Measurements from ENCODE around the gene SLC29A1.

The SLC29A1 gene

GRCh38 chr6:44271406-44271723, 48.0 kb downstream of the SLC29A1 start:
- TF ChIP-seq ZNF70 (CRISPR knock-in tag; IDR thresholded peaks at IDR 0.05) (no peak), TSHZ2 (CRISPR knock-in tag; IDR thresholded peaks at IDR 0.05) (no peak), ZNF565 (CRISPR knock-in tag; conservative IDR thresholded peaks at IDR 0.05; ENCODE audit: low read depth) (no peak), CSDC2 (CRISPR knock-in tag; IDR thresholded peaks at IDR 0.05) (no peak), PATZ1 (CRISPR knock-in tag; IDR thresholded peaks at IDR 0.05; ENCODE audit: borderline replicate concordance) (no peak), ESRRG (CRISPR knock-in tag; IDR thresholded peaks at IDR 0.05) (no peak), RARB (CRISPR knock-in tag; IDR thresholded peaks at IDR 0.05) (no peak), GLIS3 (CRISPR knock-in tag; IDR thresholded peaks at IDR 0.05) (no peak), ZC3H10 (CRISPR knock-in tag; IDR thresholded peaks at IDR 0.05) (no peak), ZNF8 (CRISPR knock-in tag; IDR thresholded peaks at IDR 0.05) (no peak), ZFP3 (CRISPR knock-in tag; IDR thresholded peaks at IDR 0.05) (no peak)
- no peak for ATAC-seq

GRCh38 chr6:44271914-44272313, 48.5 kb downstream of the SLC29A1 start:
- ATAC-seq: no peak

More at GRCh38 chr6:44271914-44272313, 48.5 kb downstream of the SLC29A1 start:
- no peak for TF ChIP-seq PPARA (CRISPR knock-in tag; IDR thresholded peaks at IDR 0.05; ENCODE audit: borderline replicate concordance)
- no peak for TF ChIP-seq ZFP3 (CRISPR knock-in tag; IDR thresholded peaks at IDR 0.05)
- TF ChIP-seq SNAI2 (CRISPR knock-in tag; IDR thresholded peaks at IDR 0.05): no peak
- TF ChIP-seq BACH2 (CRISPR knock-in tag; IDR thresholded peaks at IDR 0.05; ENCODE audit: borderline replicate concordance): no peak
- TF ChIP-seq ZNF70 (CRISPR knock-in tag; IDR thresholded peaks at IDR 0.05): no peak
- no peak for TF ChIP-seq CREB5 (CRISPR knock-in tag; IDR thresholded peaks at IDR 0.05; ENCODE audit: low read depth)
- no peak for TF ChIP-seq ARNTL (CRISPR knock-in tag; IDR thresholded peaks at IDR 0.05; ENCODE audit: borderline replicate concordance, low read depth)
- TF ChIP-seq RARB (CRISPR knock-in tag; IDR thresholded peaks at IDR 0.05): no peak
- TF ChIP-seq CSRNP3 (CRISPR knock-in tag; IDR thresholded peaks at IDR 0.05): no peak
- no peak for TF ChIP-seq OSR1 (CRISPR knock-in tag; IDR thresholded peaks at IDR 0.05)
- no peak for TF ChIP-seq ZFP30 (CRISPR knock-in tag; IDR thresholded peaks at IDR 0.05)
- TF ChIP-seq PATZ1 (CRISPR knock-in tag; IDR thresholded peaks at IDR 0.05; ENCODE audit: borderline replicate concordance): no peak
- no peak for TF ChIP-seq ESRRG (CRISPR knock-in tag; IDR thresholded peaks at IDR 0.05)
- no peak for TF ChIP-seq ZC3H10 (CRISPR knock-in tag; IDR thresholded peaks at IDR 0.05)
- TF ChIP-seq CSDC2 (CRISPR knock-in tag; IDR thresholded peaks at IDR 0.05): no peak
- no peak for TF ChIP-seq ZNF8 (CRISPR knock-in tag; IDR thresholded peaks at IDR 0.05)
- no peak for TF ChIP-seq ISL1 (CRISPR knock-in tag; IDR thresholded peaks at IDR 0.05)
- TF ChIP-seq TSHZ2 (CRISPR knock-in tag; IDR thresholded peaks at IDR 0.05): no peak
- TF ChIP-seq GLIS3 (CRISPR knock-in tag; IDR thresholded peaks at IDR 0.05): no peak
- no peak for TF ChIP-seq ZNF565 (CRISPR knock-in tag; conservative IDR thresholded peaks at IDR 0.05; ENCODE audit: low read depth)
